Trophoblast cell (in vitro differentiated cells and primary cell): Measurements from ENCODE around the gene UBQLN3.
A peak's percentile ranks its signal among the peaks of the same experiment; 100 is the strongest.

Experiments
- DNase-seq, 2 donors: peaks; one replicate each; pipeline ENCODE4 v3.0.0-alpha.2; 2016
- H2AFZ ChIP-seq: 2 replicates; pipeline ENCODE4 v1.6.1; 2013; ENCODE audit warnings: low read length, moderate library complexity, mild to moderate bottlenecking; ENCODE audit not compliant: insufficient read depth, poor library complexity
- H2AK5ac ChIP-seq: 2 replicates; pipeline ENCODE4 v1.6.1; 2013; ENCODE audit warnings: mild to moderate bottlenecking, low read length
- H2BK120ac ChIP-seq: 2 replicates; pipeline ENCODE4 v1.6.1; 2013; ENCODE audit warnings: low read length, mild to moderate bottlenecking, moderate library complexity; ENCODE audit not compliant: insufficient read depth, poor library complexity
- H2BK12ac ChIP-seq: 2 replicates; pipeline ENCODE4 v1.6.1; 2013; ENCODE audit warnings: mild to moderate bottlenecking, low read length, moderate library complexity
- H2BK5ac ChIP-seq: 2 replicates; pipeline ENCODE4 v1.6.1; 2013; ENCODE audit warnings: low read length, low read depth, moderate library complexity, mild to moderate bottlenecking; ENCODE audit not compliant: poor library complexity
- H3K14ac ChIP-seq: 2 replicates; pipeline ENCODE4 v1.6.1; 2013; ENCODE audit warnings: mild to moderate bottlenecking, low read length
- H3K18ac ChIP-seq: 2 replicates; pipeline ENCODE4 v1.6.1; 2013; ENCODE audit warnings: mild to moderate bottlenecking, low read length
- H3K23ac ChIP-seq: 2 replicates; pipeline ENCODE4 v1.6.1; 2013; ENCODE audit warnings: low read length
- H3K27ac ChIP-seq: 2 replicates; pipeline ENCODE4 v1.5.1; 2013; ENCODE audit warnings: low read depth, mild to moderate bottlenecking, inconsistent platforms, low read length, moderate library complexity
- H3K27me3 ChIP-seq: 2 replicates; pipeline ENCODE4 v1.6.1; 2013; ENCODE audit warnings: inconsistent platforms, mild to moderate bottlenecking, low read length, moderate library complexity; ENCODE audit not compliant: insufficient read depth
- H3K36me3 ChIP-seq, 2 experiments: 1 replicate in 1 of 2; 2 replicates in 1 of 2; pipeline ENCODE4 v1.6.1; 2013; ENCODE audit warnings: low read length in 2 of 2, mild to moderate bottlenecking in 2 of 2, moderate library complexity in 1 of 2; ENCODE audit not compliant: insufficient read depth in 2 of 2, control insufficient read depth in 1 of 2
- H3K4ac ChIP-seq: 2 replicates; pipeline ENCODE4 v1.6.1; 2013; ENCODE audit warnings: low read depth, mild to moderate bottlenecking, low read length, moderate library complexity
- H3K4me1 ChIP-seq, 2 experiments: 1 replicate in 1 of 2; 2 replicates in 1 of 2; pipeline ENCODE4 v1.6.1; 2013; ENCODE audit warnings: low read length in 2 of 2, mild to moderate bottlenecking in 2 of 2, moderate library complexity in 1 of 2; ENCODE audit not compliant: insufficient read depth in 2 of 2, control insufficient read depth in 1 of 2
- H3K4me2 ChIP-seq: 2 replicates; pipeline ENCODE4 v1.6.1; 2013; ENCODE audit warnings: inconsistent platforms, mild to moderate bottlenecking, low read length, moderate library complexity
- H3K4me3 ChIP-seq: 2 replicates; pipeline ENCODE4 v1.5.1; 2013; ENCODE audit warnings: mild to moderate bottlenecking, low read depth, low read length, inconsistent platforms
- H3K79me1 ChIP-seq: one replicate; pipeline ENCODE4 v1.6.1; 2013; ENCODE audit warnings: low read length
- H3K79me2 ChIP-seq: 2 replicates; pipeline ENCODE4 v1.6.1; 2013; ENCODE audit warnings: low read length, mild to moderate bottlenecking; ENCODE audit not compliant: control insufficient read depth, insufficient read depth, poor library complexity
- H3K9ac ChIP-seq: 2 replicates; pipeline ENCODE4 v1.6.1; 2013; ENCODE audit warnings: mild to moderate bottlenecking, low read length
- H3K9me3 ChIP-seq: 2 replicates; pipeline ENCODE4 v1.6.1; 2013; ENCODE audit warnings: low read depth, mild to moderate bottlenecking, control low read depth, inconsistent platforms, low read length; ENCODE audit not compliant: insufficient read depth
- H4K12ac ChIP-seq: 2 replicates; pipeline ENCODE4 v1.6.1; 2013; ENCODE audit warnings: low read depth, mild to moderate bottlenecking, low read length, moderate library complexity
- H4K8ac ChIP-seq: 2 replicates; pipeline ENCODE4 v1.6.1; 2013; ENCODE audit warnings: low read depth, mild to moderate bottlenecking, low read length, moderate library complexity
- H4K91ac ChIP-seq: one replicate; pipeline ENCODE4 v1.6.1; 2013; ENCODE audit warnings: low read depth, mild to moderate bottlenecking, low read length, moderate library complexity
- WGBS: extraction: QIAGEN DNeasy Blood & Tissue Kit; methylation state at CpG from one replicate; pipeline ENCODE4 v1.1.7; 2013; ENCODE audit warnings: missing lambda C conversion rate; ENCODE audit not compliant: insufficient read length, insufficient coverage; ENCODE audit errors: extremely low coverage; 5-methylcytosine and 5-hydroxymethylcytosine counted together

The UBQLN3 gene

DNA sequence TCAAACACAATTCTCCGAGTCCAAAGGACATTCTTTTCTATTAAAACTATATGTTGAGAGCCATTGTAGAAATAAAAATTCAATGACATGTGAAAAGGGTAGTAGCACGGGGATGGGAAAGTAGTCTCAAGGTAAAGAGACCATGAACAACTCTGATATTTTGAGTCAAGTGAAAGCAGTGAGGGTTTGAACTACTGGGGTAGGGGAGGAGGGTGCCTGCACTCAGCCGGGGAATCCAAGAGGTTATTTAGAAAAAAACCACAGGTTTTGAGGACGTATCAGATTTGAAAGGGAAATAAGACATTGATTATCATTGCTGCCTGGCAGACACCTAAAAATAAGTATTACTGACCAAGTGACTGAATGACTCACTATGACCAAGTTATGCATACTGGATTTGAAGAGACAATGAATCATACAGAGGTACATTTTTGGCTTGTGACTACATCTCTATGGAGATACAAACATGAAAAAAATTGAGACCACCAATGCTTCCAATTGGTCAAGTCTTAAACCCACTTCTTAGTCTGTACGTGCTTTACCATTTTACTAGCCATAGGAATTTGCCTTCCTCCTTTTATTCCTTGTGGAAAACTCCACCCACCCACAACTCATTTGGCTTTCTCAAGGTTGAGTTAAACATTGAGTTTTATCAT is 40.8 kb upstream of the UBQLN3 start:
- Histone ChIP-seq H2AFZ (no peak overlapping the region), H3K4me2 (no peak overlapping the region), H3K36me3 (no peaks in the 10 kb centered on the region), H3K79me2 (no peaks in the 10 kb centered on the region), H3K9me3 (no peaks in the 10 kb centered on the region), H3K9ac (no peak overlapping the region), H4K91ac (no peak overlapping the region), H3K14ac (no peak overlapping the region), H2BK5ac (no peak overlapping the region), H4K12ac (no peak overlapping the region), H2AK5ac (no peak overlapping the region), H2BK120ac (no peak overlapping the region), H3K27ac (no peak overlapping the region), H3K4ac (no peak overlapping the region), H3K18ac (no peak overlapping the region), H3K23ac (no peak overlapping the region), H4K8ac (no peak overlapping the region), H3K4me3 (no peak overlapping the region), H3K4me1 (no peaks in the 10 kb centered on the region), H3K27me3 (no peaks in the 10 kb centered on the region), H3K79me1 (no peaks in the 10 kb centered on the region), H2BK12ac (no peak overlapping the region)
- peak in 1 of 2 donors; percentile 64 for DNase-seq
- no CpG with 5 or more reads among the region's 5 CpGs for WGBS

GRCh38 chr11:5548440-5548839 is 38.7 kb upstream of the UBQLN3 start, which contains the start of gene OR52H1:
TSS of gene OR52H1 (minus strand) at chr11:5548540. CDS start at chr11:5545505, 3,035 bp downstream.
- no CpG with 5 or more reads among the region's 1 CpG for WGBS
- no peak within 1 kb of the TSS for H2BK12ac ChIP-seq
- H3K27me3 ChIP-seq = no peaks in the 10 kb centered on the region
- no peaks in the 10 kb centered on the region for H3K79me1 ChIP-seq
- no peaks in the 10 kb centered on the region for H3K79me2 ChIP-seq
- no peak within 1 kb of the TSS for H3K27ac ChIP-seq
- H3K4me3 ChIP-seq = no peak within 1 kb of the TSS
- no peak within 1 kb of the TSS for H3K4ac ChIP-seq
- H3K36me3 ChIP-seq = no peaks in the 10 kb centered on the region
- H3K18ac ChIP-seq = no peak within 1 kb of the TSS
- H2AFZ ChIP-seq = no peak within 1 kb of the TSS
- H4K12ac ChIP-seq = no peak within 1 kb of the TSS
- no peak within 1 kb of the TSS for H4K8ac ChIP-seq
- no peak within 1 kb of the TSS for H3K14ac ChIP-seq
- H3K4me2 ChIP-seq = no peak within 1 kb of the TSS
- H2BK5ac ChIP-seq = no peak within 1 kb of the TSS
- no peak within 1 kb of the TSS for H3K9ac ChIP-seq
- no peak within 1 kb of the TSS for H3K23ac ChIP-seq
- no peak within 1 kb of the TSS for H4K91ac ChIP-seq
- no peak within 1 kb of the TSS for H2BK120ac ChIP-seq
- H3K4me1 ChIP-seq = no peaks in the 10 kb centered on the region
- DNase-seq = no peak
- no peak within 1 kb of the TSS for H2AK5ac ChIP-seq
- no peaks in the 10 kb centered on the region for H3K9me3 ChIP-seq

- Histone ChIP-seq H3K18ac (no peak overlapping the region), H2BK5ac (no peak overlapping the region), H3K23ac (no peak overlapping the region), H4K8ac (no peak overlapping the region), H2AK5ac (no peak overlapping the region), H3K14ac (no peak overlapping the region), H2BK12ac (no peak overlapping the region), H3K9me3 (no peaks in the 10 kb centered on the region), H4K91ac (no peak overlapping the region), H3K4me1 (no peaks in the 10 kb centered on the region), H3K27me3 (no peaks in the 10 kb centered on the region), H3K79me1 (no peaks in the 10 kb centered on the region), H3K27ac (no peak overlapping the region), H3K4ac (no peak overlapping the region), H3K4me3 (no peak overlapping the region), H3K9ac (no peak overlapping the region), H3K4me2 (no peak overlapping the region), H3K79me2 (no peaks in the 10 kb centered on the region), H2AFZ (no peak overlapping the region), H3K36me3 (no peaks in the 10 kb centered on the region), H2BK120ac (no peak overlapping the region), H4K12ac (no peak overlapping the region)
- WGBS = no CpG with 5 or more reads among the region's 1 CpG
- no peak for DNase-seq
Observed at GRCh38 chr11:5547982-5548381, 38.2 kb upstream of the UBQLN3 start.

DNA sequence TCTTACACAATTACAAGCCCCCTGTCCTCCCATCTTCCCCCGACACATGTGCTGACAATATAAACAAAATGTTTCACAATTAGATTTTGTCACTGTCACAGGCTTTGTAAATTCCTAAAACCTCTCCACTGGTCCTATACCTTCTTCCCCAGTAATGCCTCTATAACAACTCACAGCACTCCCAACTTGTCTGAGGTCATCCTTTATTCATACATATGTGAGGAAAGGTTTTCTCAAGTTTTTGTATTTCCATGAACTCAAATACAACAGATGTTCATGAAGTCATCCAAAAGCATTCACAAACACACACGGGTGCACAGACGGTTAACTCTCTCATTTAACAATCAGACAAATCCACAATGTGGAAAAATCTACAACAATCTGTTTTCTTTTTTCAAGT is 36.7 kb upstream of the UBQLN3 start:
- Histone ChIP-seq H3K9ac (no peak overlapping the region), H2AK5ac (no peak overlapping the region), H3K4me2 (no peak overlapping the region), H3K27me3 (no peaks in the 10 kb centered on the region), H2BK5ac (no peak overlapping the region), H3K27ac (no peak overlapping the region), H3K4me3 (no peak overlapping the region), H2BK12ac (no peak overlapping the region), H3K4ac (no peak overlapping the region), H3K79me2 (no peaks in the 10 kb centered on the region), H2BK120ac (no peak overlapping the region), H3K9me3 (no peaks in the 10 kb centered on the region), H4K91ac (no peak overlapping the region), H3K79me1 (no peaks in the 10 kb centered on the region), H4K12ac (no peak overlapping the region), H3K23ac (no peak overlapping the region), H3K18ac (no peak overlapping the region), H2AFZ (no peak overlapping the region), H4K8ac (no peak overlapping the region), H3K14ac (no peak overlapping the region), H3K36me3 (no peaks in the 10 kb centered on the region), H3K4me1 (no peaks in the 10 kb centered on the region)
- 100% methylated on average over 1 of the region's 3 CpGs for WGBS
- DNase-seq = no peak
